BJ (cell line): Measurements from ENCODE around the gene HAP1. TPM values are rescaled to one million over a fixed set of nuclear protein-coding genes. Genes with fewer than 3 reads are reported as not detected.

ENCODE experiments used
- CTCF ChIA-PET: fragments of 350-600 bp; formaldehyde crosslinking; extraction: SDS; loops from one replicate; lab custom pipeline; 2021; ENCODE audit warnings: antibody characterized with exemption, inconsistent platforms; lab: Yijun Ruan, JAX
- POLR2A ChIA-PET: fragments of 300-600 bp; sonication (Branson Sonifier 250); formaldehyde crosslinking; extraction: SDS; loops from one replicate; lab custom pipeline; 2021; ENCODE audit warnings: antibody characterized with exemption; lab: Charles Lee
- DNase-seq: peaks from one replicate; pipeline ENCODE4 v3.0.0-alpha.2; 2011; ENCODE audit warnings: low read depth
- H3K27me3 ChIP-seq: 2 replicates; pipeline ENCODE4 v1.6.0; 2011; ENCODE audit warnings: low read length; ENCODE audit not compliant: control insufficient read depth, insufficient read depth
- H3K36me3 ChIP-seq: 2 replicates; pipeline ENCODE4 v1.5.1; 2011; ENCODE audit warnings: low read length; ENCODE audit not compliant: control insufficient read depth, insufficient read depth
- H3K4me3 ChIP-seq: 2 replicates; pipeline ENCODE4 v1.5.1; 2011; ENCODE audit warnings: low read depth, mild to moderate bottlenecking, control low read depth, low read length
- polyA plus RNA-seq: library from polyadenylated mRNA; depleted of rRNA; stranded (reverse); fragments of >200 nt; gene quantifications from 2 replicates; pipeline ENCODE4 v1.2.3, GENCODE V29; 2011
- TF ChIP-seq, protein P1 (sequence below): IDR thresholded peaks from 2 replicates; pipeline ENCODE4 v1.5.1; 2011; ENCODE audit warnings: low read depth, mild to moderate bottlenecking, control low read depth, inconsistent platforms, low read length, moderate library complexity; ENCODE audit not compliant: insufficient read depth

The HAP1 gene
- polyA plus RNA-seq, 1 experiment = 0.10 TPM

DNA sequence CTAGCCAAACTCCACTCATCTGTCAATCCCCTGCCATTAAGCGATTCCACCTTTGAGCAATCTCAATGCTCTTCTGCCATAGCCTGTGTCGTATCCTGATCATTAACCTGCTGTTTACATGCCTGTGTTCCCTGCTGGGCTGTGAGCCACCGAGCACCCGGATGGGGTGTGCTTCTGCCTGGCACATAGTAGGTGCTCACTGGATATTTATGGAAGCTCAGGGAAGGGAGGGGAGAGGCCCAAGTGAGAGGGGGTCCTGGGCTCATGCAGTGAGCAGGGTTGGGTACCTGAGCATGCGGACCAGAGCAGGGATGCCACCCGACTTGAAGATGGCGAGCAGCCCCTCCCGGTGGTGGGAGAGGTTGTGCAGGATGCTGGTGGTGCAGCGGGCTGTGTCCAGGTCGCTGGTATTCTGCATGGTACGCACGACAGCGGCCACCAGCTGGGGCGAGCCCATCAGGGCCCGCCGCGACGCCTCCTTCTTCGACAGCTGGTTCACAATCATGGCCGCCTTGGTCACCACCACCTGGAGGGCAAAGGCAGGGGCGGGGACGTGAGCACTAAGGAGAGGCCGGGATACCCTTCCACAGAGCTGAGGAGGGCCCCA lies 34.3 kb upstream of the HAP1 start:
- Histone ChIP-seq H3K4me3 (no peak overlapping the region), H3K27me3 (no peaks in the 10 kb centered on the region), H3K36me3 (peaks cover 28% of the 10 kb centered on the region)
- POLR2A ChIA-PET = no interaction called here
- CTCF ChIA-PET = no interaction called here
- DNase-seq = no peak
- TF ChIP-seq, protein P1, sequence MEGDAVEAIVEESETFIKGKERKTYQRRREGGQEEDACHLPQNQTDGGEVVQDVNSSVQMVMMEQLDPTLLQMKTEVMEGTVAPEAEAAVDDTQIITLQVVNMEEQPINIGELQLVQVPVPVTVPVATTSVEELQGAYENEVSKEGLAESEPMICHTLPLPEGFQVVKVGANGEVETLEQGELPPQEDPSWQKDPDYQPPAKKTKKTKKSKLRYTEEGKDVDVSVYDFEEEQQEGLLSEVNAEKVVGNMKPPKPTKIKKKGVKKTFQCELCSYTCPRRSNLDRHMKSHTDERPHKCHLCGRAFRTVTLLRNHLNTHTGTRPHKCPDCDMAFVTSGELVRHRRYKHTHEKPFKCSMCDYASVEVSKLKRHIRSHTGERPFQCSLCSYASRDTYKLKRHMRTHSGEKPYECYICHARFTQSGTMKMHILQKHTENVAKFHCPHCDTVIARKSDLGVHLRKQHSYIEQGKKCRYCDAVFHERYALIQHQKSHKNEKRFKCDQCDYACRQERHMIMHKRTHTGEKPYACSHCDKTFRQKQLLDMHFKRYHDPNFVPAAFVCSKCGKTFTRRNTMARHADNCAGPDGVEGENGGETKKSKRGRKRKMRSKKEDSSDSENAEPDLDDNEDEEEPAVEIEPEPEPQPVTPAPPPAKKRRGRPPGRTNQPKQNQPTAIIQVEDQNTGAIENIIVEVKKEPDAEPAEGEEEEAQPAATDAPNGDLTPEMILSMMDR = no peak

DNA sequence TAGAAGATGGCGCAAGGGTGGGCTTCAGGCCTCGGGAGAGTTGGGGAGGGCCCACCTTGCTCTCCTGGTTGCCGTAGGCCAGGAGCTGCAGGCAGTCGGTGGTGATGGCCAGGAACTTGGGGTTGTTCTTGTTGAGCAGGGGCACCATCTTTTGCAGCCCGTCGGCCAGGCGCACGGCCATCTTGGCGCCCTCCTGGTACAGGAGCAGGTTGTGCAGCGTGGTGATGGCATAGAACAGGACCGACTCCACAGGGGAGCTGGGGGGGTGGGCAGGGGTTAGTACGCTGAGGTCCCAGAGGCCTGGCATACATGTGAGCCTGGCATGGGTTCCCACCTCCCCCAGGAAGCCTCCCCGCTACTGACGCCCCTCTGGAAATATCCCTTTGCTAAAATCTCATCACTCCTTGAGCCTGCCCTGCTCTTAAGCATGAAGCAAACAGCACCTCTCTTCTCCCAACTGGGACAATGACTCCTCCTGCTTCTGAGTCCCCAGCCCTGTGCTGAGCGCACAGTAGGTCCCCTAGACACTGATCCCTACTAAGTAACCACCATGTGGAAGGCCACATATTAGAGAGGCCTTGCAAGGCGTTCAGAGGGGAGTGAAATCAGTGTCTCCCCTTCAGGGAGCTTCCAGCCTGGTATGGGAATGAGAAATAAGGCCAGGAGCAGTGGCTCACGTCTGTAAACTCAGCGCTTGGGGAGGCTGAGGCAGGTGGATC lies 33.0 kb upstream of the HAP1 start:
- Histone ChIP-seq H3K27me3 (no peaks in the 10 kb centered on the region), H3K4me3 (no peak overlapping the region), H3K36me3 (peaks cover 30% of the 10 kb centered on the region)
- ChIA-PET POLR2A (no interaction called here), CTCF (interaction anchor here (0.8 kb wide), 1 partner anchor 34 kb away, joined by 3 read pairs; no protein-coding TSS in a partner anchor)
- DNase-seq = no peak
- TF ChIP-seq, protein P1 = no peak

DNA sequence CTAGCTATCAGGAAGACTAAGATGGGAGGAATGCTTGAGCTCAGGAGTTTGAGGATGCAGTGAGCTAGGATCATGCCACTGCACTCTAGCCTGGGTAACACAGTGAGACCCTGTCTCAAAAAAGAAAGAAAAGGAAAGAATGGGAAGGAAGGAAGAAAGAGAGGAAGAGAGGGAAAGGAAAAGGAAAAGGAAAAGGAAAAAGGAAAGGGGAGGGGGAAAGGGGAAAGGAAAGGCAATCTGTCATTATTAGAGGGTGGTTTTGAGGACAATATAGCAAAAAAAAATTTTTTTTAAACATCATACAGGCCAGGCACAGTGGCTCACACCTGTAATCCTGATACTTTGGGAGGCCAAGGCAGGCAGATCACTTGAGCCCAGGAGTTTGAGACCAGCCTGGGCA lies 31.7 kb upstream of the HAP1 start:
- DNase-seq = no peak
- Histone ChIP-seq H3K4me3 (no peak overlapping the region), H3K27me3 (no peaks in the 10 kb centered on the region), H3K36me3 (peaks cover 30% of the 10 kb centered on the region)
- ChIA-PET POLR2A (no interaction called here), CTCF (interaction anchor here (1.0 kb wide), 1 partner anchor 35 kb away, joined by 5 read pairs; no protein-coding TSS in a partner anchor)
- TF ChIP-seq, protein P1 = no peak

DNA sequence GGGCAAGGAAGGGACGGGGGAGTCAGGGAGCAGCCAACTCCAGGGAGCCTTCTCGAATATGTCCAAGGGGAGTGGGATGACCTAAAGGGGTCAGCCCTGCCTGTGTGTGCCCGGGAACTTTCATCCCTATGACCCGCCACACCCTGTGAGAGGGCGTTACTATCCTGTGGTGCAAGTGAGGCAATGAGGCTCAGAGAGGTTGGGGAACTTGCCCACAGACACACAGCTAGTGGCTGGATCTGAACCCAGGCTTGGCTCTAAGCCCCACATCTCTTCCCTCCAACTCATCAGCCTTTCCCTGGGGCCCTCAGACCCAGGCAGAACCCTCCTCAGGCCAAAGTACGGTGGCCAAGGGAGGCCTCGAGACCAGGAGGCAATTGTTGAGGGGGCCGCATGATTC lies 28.9 kb upstream of the HAP1 start:
- peaks cover 17% of the 10 kb centered on the region for H3K36me3 ChIP-seq
- DNase-seq = no peak
- POLR2A ChIA-PET = no interaction called here

DNA sequence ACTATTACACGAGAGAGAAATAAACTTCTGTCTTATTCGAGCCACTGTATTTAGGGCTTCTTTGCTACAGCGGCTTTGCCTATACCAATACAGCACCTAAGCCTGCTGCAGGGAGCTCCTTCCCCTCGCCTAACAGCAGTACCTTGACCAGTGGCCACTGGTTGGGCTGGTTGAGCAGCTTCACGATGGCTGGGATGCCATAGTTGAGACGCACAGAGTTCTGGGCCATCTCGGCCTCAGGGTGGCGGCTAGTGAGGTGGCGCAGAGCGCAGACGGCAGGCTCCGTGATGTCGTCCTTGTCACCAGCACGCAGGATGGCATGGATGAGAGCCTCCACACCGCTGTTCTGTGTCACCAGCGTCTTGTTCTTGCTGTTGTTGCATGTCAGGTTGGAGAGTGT lies 28.4 kb upstream of the HAP1 start:
- Histone ChIP-seq H3K36me3 (peaks cover 18% of the 10 kb centered on the region), H3K27me3 (no peaks in the 10 kb centered on the region), H3K4me3 (no peak overlapping the region)
- TF ChIP-seq, protein P1 = no peak
- DNase-seq = no peak
- POLR2A ChIA-PET = no interaction called here
- CTCF ChIA-PET = interaction anchor here (1.1 to 1.2 kb wide), 2 partner anchors 25 to 67 kb away, joined by 3 read pairs; no protein-coding TSS in a partner anchor

More for the DNA sequence above, 28.9 kb upstream of the HAP1 start:
- CTCF ChIA-PET = interaction anchor here (1.0 to 2.4 kb wide), 4 partner anchors 9 to 67 kb away, joined by 3 to 6 read pairs (median 3); no protein-coding TSS in a partner anchor
- Histone ChIP-seq H3K4me3 (no peak overlapping the region), H3K27me3 (no peaks in the 10 kb centered on the region)
- TF ChIP-seq, protein P1 = no peak
